HEK293 (cell line): ENCODE data around the gene TMEM259.
A peak's percentile ranks its signal among the peaks of the same experiment; 100 is the strongest.

Experiments used
- CTCF ChIA-PET: fragments of 350-600 bp; formaldehyde crosslinking; extraction: SDS; loops from one replicate; lab custom pipeline; 2021; ENCODE audit warnings: antibody characterized with exemption; lab: Yijun Ruan, JAX
- POLR2A ChIA-PET: fragments of 300-600 bp; formaldehyde crosslinking; extraction: SDS; loops from one replicate; lab custom pipeline; 2020; ENCODE audit warnings: antibody characterized with exemption, inconsistent platforms; lab: Yijun Ruan, JAX
- H3K27ac ChIP-seq: fragments of 200-500 bp; sonication (Bioruptor generic); 2 replicates; pipeline ENCODE4 v1.5.1; 2014; ENCODE audit warnings: low read depth, low read length, control low read depth, inconsistent platforms; ENCODE audit errors: extremely low read depth
- H3K36me3 ChIP-seq, 2 experiments: fragments of 200-500 bp in 1 of 2; sonication (Bioruptor generic) in 1 of 2; 1 replicate in 1 of 2; 2 replicates in 1 of 2; pipeline ENCODE4 v1.5.1; 2014 to 2017; ENCODE audit warnings: inconsistent platforms in 2 of 2, low read length in 2 of 2; ENCODE audit not compliant: control insufficient read depth in 2 of 2, insufficient read depth in 1 of 2
- H3K4me1 ChIP-seq: fragments of 200-500 bp; sonication (Bioruptor generic); 2 replicates; pipeline ENCODE4 v1.5.1; 2014; ENCODE audit warnings: mild to moderate bottlenecking, low read length, inconsistent platforms; ENCODE audit not compliant: control insufficient read depth, insufficient read depth
- H3K4me3 ChIP-seq: 2 replicates; pipeline ENCODE4 v1.5.1; 2011; ENCODE audit warnings: low read depth, mild to moderate bottlenecking, control low read depth, low read length, moderate library complexity
- H3K9me3 ChIP-seq: fragments of 200-500 bp; sonication (Bioruptor generic); 2 replicates; pipeline ENCODE4 v1.5.1; 2014; ENCODE audit warnings: low read depth, low read length, inconsistent platforms; ENCODE audit not compliant: control insufficient read depth, insufficient read depth
- BCL6B ChIP-seq: fragments of 450-650 bp; formaldehyde crosslinking; IDR thresholded peaks from 2 replicates; pipeline ENCODE4 v1.5.1; 2017; ENCODE audit warnings: missing biosample characterization, missing genetic modification characterization
- GLIS1 ChIP-seq: fragments of 450-650 bp; formaldehyde crosslinking; IDR thresholded peaks from 2 replicates; pipeline ENCODE4 v1.5.1; 2016; ENCODE audit warnings: missing biosample characterization, missing genetic modification characterization
- HOXA7 ChIP-seq: sonication (generic); formaldehyde crosslinking; IDR thresholded peaks from 2 replicates; pipeline ENCODE4 v1.8.1; 2022; ENCODE audit warnings: missing genetic modification reagents, borderline replicate concordance
- KLF1 ChIP-seq: fragments of 450-650 bp; formaldehyde crosslinking; IDR thresholded peaks from 2 replicates; pipeline ENCODE4 v1.5.1; 2016; ENCODE audit warnings: missing biosample characterization, missing genetic modification characterization
- KLF16 ChIP-seq: fragments of 450-650 bp; formaldehyde crosslinking; IDR thresholded peaks from 2 replicates; pipeline ENCODE4 v1.5.1; 2017; ENCODE audit warnings: missing biosample characterization, missing genetic modification characterization
- KLF8 ChIP-seq: fragments of 450-650 bp; formaldehyde crosslinking; IDR thresholded peaks from 2 replicates; pipeline ENCODE4 v1.5.1; 2016; ENCODE audit warnings: missing biosample characterization, missing genetic modification characterization
- OSR2 ChIP-seq: fragments of 450-650 bp; formaldehyde crosslinking; IDR thresholded peaks from 2 replicates; pipeline ENCODE4 v1.5.1; 2016; ENCODE audit warnings: missing biosample characterization, missing genetic modification characterization
- TRIM28 ChIP-seq: IDR thresholded peaks from 2 replicates; pipeline ENCODE4 v1.6.1; 2011; ENCODE audit warnings: low read length, control low read depth, borderline replicate concordance
- ZNF133 ChIP-seq: fragments of 450-650 bp; formaldehyde crosslinking; IDR thresholded peaks from 2 replicates; pipeline ENCODE4 v1.5.1; 2016; ENCODE audit warnings: missing biosample characterization, missing genetic modification characterization
- ZNF157 ChIP-seq: fragments of 450-650 bp; formaldehyde crosslinking; IDR thresholded peaks from 2 replicates; pipeline ENCODE4 v1.5.1; 2016; ENCODE audit warnings: missing biosample characterization, missing genetic modification characterization
- ZNF184 ChIP-seq: fragments of 450-650 bp; IDR thresholded peaks from 2 replicates; pipeline ENCODE4 v1.5.1; 2018; ENCODE audit warnings: missing biosample characterization, mild to moderate bottlenecking, missing genetic modification characterization
- ZNF248 ChIP-seq: fragments of 450-650 bp; formaldehyde crosslinking; IDR thresholded peaks from 2 replicates; pipeline ENCODE4 v1.5.1; 2017; ENCODE audit warnings: missing biosample characterization, missing genetic modification characterization
- ZNF324 ChIP-seq: fragments of 450-650 bp; formaldehyde crosslinking; IDR thresholded peaks from 2 replicates; pipeline ENCODE4 v1.5.1; 2016; ENCODE audit warnings: missing biosample characterization, missing genetic modification characterization
- ZNF335 ChIP-seq: fragments of 450-650 bp; formaldehyde crosslinking; conservative IDR thresholded peaks from 2 replicates; pipeline ENCODE4 v1.5.1; 2016; ENCODE audit warnings: missing biosample characterization, missing genetic modification characterization
- ZNF362 ChIP-seq: fragments of 450-650 bp; formaldehyde crosslinking; IDR thresholded peaks from 2 replicates; pipeline ENCODE4 v1.5.1; 2016; ENCODE audit warnings: missing biosample characterization, missing genetic modification characterization
- ZNF366 ChIP-seq: fragments of 450-650 bp; formaldehyde crosslinking; conservative IDR thresholded peaks from 2 replicates; pipeline ENCODE4 v1.5.1; 2016; ENCODE audit warnings: missing biosample characterization, missing genetic modification characterization
- ZNF394 ChIP-seq: fragments of 450-650 bp; formaldehyde crosslinking; IDR thresholded peaks from 2 replicates; pipeline ENCODE4 v1.5.1; 2016; ENCODE audit warnings: missing biosample characterization, missing genetic modification characterization, mild to moderate bottlenecking, moderate library complexity, borderline replicate concordance
- ZNF416 ChIP-seq: fragments of 450-650 bp; formaldehyde crosslinking; IDR thresholded peaks from 2 replicates; pipeline ENCODE4 v1.5.1; 2016; ENCODE audit warnings: missing biosample characterization, missing genetic modification characterization
- ZNF449 ChIP-seq: fragments of 450-650 bp; formaldehyde crosslinking; IDR thresholded peaks from 2 replicates; pipeline ENCODE4 v1.5.1; 2017; ENCODE audit warnings: missing biosample characterization, mild to moderate bottlenecking, missing genetic modification characterization, moderate library complexity
- ZNF510 ChIP-seq: fragments of 450-650 bp; formaldehyde crosslinking; IDR thresholded peaks from 2 replicates; pipeline ENCODE4 v1.5.1; 2018; ENCODE audit warnings: mild to moderate bottlenecking, missing genetic modification characterization, missing biosample characterization; ENCODE audit not compliant: insufficient replicate concordance
- ZNF521 ChIP-seq: fragments of 450-650 bp; formaldehyde crosslinking; IDR thresholded peaks from 2 replicates; pipeline ENCODE4 v1.5.1; 2017; ENCODE audit warnings: missing biosample characterization, mild to moderate bottlenecking, missing genetic modification characterization
- ZNF529 ChIP-seq: fragments of 450-650 bp; formaldehyde crosslinking; IDR thresholded peaks from 2 replicates; pipeline ENCODE4 v1.5.1; 2017; ENCODE audit warnings: missing genetic modification characterization, missing biosample characterization; ENCODE audit not compliant: insufficient replicate concordance
- ZNF639 ChIP-seq: fragments of 450-650 bp; formaldehyde crosslinking; IDR thresholded peaks from 2 replicates; pipeline ENCODE4 v1.5.1; 2016; ENCODE audit warnings: missing biosample characterization, missing genetic modification characterization
- ZSCAN16 ChIP-seq: fragments of 450-650 bp; formaldehyde crosslinking; IDR thresholded peaks from 2 replicates; pipeline ENCODE4 v1.5.1; 2016; ENCODE audit warnings: missing biosample characterization, missing genetic modification characterization
- TF ChIP-seq, protein P1 (sequence below): fragments of 450-650 bp; formaldehyde crosslinking; conservative IDR thresholded peaks from 2 replicates; pipeline ENCODE4 v1.5.1; 2016; ENCODE audit warnings: low read depth, missing biosample characterization, missing genetic modification characterization

Gene TMEM259

DNA sequence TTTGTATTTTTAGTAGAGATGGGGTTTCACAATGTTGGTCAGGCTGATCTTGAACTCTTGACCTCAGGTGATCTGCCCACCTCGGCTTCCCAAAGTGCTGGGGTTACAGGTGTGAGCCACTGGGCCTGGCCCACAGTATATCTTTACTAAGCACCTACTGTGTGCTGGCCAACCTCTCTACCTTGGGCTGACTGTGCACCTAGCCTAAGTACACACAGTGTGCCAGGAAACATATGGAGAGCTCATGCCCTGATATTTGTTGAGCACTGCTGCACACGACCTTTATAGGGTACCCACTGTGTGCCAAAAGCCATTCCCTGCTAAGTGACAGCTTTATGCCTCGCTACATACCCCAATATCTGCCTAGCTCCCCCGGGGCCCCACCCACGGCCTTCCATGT, 39.8 kb upstream of the TMEM259 start (continued):
- TF ChIP-seq ZNF449 (no peak), HOXA7 (no peak), ZNF394 (no peak), ZNF157 (no peak), ZNF366 (tag by site-specific recombination) (no peak), ZNF362 (tag by site-specific recombination) (no peak), ZNF324 (tag by site-specific recombination) (no peak), KLF1 (tag by site-specific recombination) (no peak)
- TF ChIP-seq, protein P1, sequence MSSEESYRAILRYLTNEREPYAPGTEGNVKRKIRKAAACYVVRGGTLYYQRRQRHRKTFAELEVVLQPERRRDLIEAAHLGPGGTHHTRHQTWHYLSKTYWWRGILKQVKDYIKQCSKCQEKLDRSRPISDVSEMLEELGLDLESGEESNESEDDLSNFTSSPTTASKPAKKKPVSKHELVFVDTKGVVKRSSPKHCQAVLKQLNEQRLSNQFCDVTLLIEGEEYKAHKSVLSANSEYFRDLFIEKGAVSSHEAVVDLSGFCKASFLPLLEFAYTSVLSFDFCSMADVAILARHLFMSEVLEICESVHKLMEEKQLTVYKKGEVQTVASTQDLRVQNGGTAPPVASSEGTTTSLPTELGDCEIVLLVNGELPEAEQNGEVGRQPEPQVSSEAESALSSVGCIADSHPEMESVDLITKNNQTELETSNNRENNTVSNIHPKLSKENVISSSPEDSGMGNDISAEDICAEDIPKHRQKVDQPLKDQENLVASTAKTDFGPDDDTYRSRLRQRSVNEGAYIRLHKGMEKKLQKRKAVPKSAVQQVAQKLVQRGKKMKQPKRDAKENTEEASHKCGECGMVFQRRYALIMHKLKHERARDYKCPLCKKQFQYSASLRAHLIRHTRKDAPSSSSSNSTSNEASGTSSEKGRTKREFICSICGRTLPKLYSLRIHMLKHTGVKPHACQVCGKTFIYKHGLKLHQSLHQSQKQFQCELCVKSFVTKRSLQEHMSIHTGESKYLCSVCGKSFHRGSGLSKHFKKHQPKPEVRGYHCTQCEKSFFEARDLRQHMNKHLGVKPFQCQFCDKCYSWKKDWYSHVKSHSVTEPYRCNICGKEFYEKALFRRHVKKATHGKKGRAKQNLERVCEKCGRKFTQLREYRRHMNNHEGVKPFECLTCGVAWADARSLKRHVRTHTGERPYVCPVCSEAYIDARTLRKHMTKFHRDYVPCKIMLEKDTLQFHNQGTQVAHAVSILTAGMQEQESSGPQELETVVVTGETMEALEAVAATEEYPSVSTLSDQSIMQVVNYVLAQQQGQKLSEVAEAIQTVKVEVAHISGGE (tag by site-specific recombination) = no peak
- TF ChIP-seq, all 188 proteins: peak for 0

DNA sequence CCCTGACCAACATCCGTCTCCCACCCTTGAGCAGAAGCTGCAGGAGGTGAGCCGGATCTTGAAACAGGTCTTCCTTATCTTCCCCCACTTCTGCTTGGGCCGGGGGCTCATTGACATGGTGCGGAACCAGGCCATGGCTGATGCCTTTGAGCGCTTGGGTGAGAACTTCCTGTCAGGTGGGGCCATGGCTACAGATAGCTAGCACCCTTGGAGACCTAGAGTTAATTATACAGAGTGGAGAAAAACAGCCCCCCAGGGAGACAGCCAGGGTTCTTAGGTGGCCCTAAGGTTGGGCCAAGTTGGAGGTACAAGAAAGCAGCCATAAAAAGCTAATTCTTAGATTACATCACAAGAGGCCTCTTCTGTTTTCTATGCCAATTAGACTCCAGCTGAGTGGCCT, 37.2 kb upstream of the TMEM259 start:
- POLR2A ChIA-PET = no interaction called here
- TF ChIP-seq ZNF521 (tag by site-specific recombination) (no peak), GLIS1 (tag by site-specific recombination) (peak; percentile 88)
- H3K27ac ChIP-seq = no peak overlapping the region
- H3K36me3 ChIP-seq = peaks cover 0 to 44% of the 10 kb centered on the region in 2 experiments; a peak in 2 of 3 replicates
- no peaks in the 10 kb centered on the region for H3K4me1 ChIP-seq
- H3K4me3 ChIP-seq = no peak overlapping the region
- H3K9me3 ChIP-seq = no peaks in the 10 kb centered on the region
- CTCF ChIA-PET = interaction anchor here (0.9 kb wide), 1 partner anchor 137 kb away, joined by 3 read pairs; no protein-coding TSS in a partner anchor

DNA sequence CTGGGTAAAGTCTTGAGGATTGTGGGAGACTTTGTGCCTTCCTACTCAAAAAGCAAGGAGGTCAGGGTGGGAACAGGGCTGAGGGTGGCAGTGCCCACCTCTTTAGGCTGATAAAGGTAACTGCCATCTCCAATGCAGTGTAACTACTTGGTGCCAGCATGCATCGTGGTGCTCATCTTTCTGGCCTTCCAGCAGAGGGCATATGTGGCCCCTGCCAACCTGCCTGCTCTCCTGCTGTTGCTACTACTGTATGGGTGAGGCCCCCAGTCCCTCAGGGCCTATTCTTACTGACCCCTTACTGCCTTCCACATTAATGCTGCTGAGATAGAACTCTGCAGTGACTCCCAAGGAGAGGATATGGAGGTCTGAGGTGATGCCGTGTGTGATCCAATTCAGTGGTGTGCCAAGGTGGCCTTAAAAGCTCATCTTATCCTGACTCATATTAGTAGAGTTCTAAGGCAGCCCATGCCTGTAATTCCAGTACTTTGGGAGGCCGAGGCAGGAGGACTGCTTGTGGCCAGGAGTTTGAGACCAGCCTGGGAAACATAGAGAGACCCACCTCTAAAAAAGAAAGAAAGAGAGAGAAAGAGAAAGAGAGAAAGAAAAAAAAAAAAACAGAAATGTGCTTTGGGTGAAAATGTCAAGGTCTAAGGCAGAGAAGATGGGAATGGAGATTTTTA, 36.4 kb upstream of the TMEM259 start:
- CTCF ChIA-PET = no interaction called here
- POLR2A ChIA-PET = no interaction called here
- Histone ChIP-seq H3K27ac (no peak overlapping the region), H3K9me3 (no peaks in the 10 kb centered on the region), H3K4me3 (no peak overlapping the region), H3K4me1 (no peaks in the 10 kb centered on the region), H3K36me3 (peaks cover 0 to 42% of the 10 kb centered on the region in 2 experiments; a peak in 2 of 3 replicates)
- TF ChIP-seq ZNF133 (tag by site-specific recombination) = peak; percentile 25; the same call in 1 of the 2 replicates
- TF ChIP-seq ZNF184 (tag by site-specific recombination) = peak; percentile 87; the same call in 1 of the 2 replicates
- peak; percentile 85 for TF ChIP-seq ZNF529 (tag by site-specific recombination)
- peak; percentile 85; the same call in 1 of the 2 replicates for TF ChIP-seq ZNF248 (tag by site-specific recombination)
- TF ChIP-seq BCL6B = no peak
- TF ChIP-seq ZNF324 (tag by site-specific recombination) = peak; percentile 77; the same call in 1 of the 2 replicates
- TF ChIP-seq ZNF510 = peak; percentile 32
- 0 out of 2 replicates have a peak, but pooled peaks have one; percentile 13 for TF ChIP-seq ZNF335 (tag by site-specific recombination)
- peak; percentile 86 for TF ChIP-seq ZNF416 (tag by site-specific recombination)
- TF ChIP-seq KLF16 (tag by site-specific recombination) = 0 out of 2 replicates have a peak, but pooled peaks have one; percentile 19
- TF ChIP-seq ZNF639 (tag by site-specific recombination) = peak; percentile 54; the same call in 1 of the 2 replicates
- TF ChIP-seq OSR2 (tag by site-specific recombination) = no peak
- peak; percentile 95 for TF ChIP-seq TRIM28
- TF ChIP-seq ZSCAN16 (tag by site-specific recombination) = no peak
- peak; percentile 54; the same call in 1 of the 2 replicates for TF ChIP-seq KLF8 (tag by site-specific recombination)
